ENCODE data around the gene BMPR1A. TPM values are rescaled to one million over a fixed set of nuclear protein-coding genes. Genes with fewer than 3 reads are reported as not detected.

BMPR1A gene
- total RNA-seq, 6 experiments from 2014 or later, result 9.9 to 20.4 (median 12.4) TPM

GRCh38 chr10:86757113-86757972, 924 bp downstream of the BMPR1A start:
- intact Hi-C loops (cut with DNase I), result no loop called here
- H3K9me3 ChIP-seq, result no peaks in the 10 kb centered on the region
- H3K4me3 ChIP-seq, result peak overlapping the region; percentile 59 to 89 (median 80)
- peak; percentile 4 to 21 (median 8) for ATAC-seq
- peak in 2 of 3 donors; percentile 42 to 54 for DNase-seq
- H3K4me1 ChIP-seq, result peaks cover 0 to 16% (median 7%) of the 10 kb centered on the region in 4 donors
- H3K27ac ChIP-seq, result peak overlapping the region; percentile 85 to 91 (median 89)
- WGBS (ENCODE audit: insufficient coverage, low coverage, low lambda C conversion rate, missing lambda C conversion rate), result 3% methylated on average over 37 of the region's 47 CpGs
- H3K27me3 ChIP-seq, result no peaks in the 10 kb centered on the region
- H3K36me3 ChIP-seq, result no peaks in the 10 kb centered on the region
- no peak for TF ChIP-seq POLR2A (IDR thresholded peaks at IDR 0.05)
- TF ChIP-seq CTCF (IDR thresholded peaks at IDR 0.05), result peak in 2 of 4 donors; percentile 5 to 27

GRCh38 chr10:86758189-86759072, 2.0 kb downstream of the BMPR1A start:
- no peak for ATAC-seq
- WGBS (ENCODE audit: insufficient coverage, low coverage, low lambda C conversion rate, missing lambda C conversion rate), result 52% methylated on average over 9 of the region's 9 CpGs

GRCh38 chr10:86759073-86759672, 2.8 kb downstream of the BMPR1A start:
- WGBS (ENCODE audit: insufficient coverage, low coverage, low lambda C conversion rate, missing lambda C conversion rate), result 25% methylated on average over 3 of the region's 3 CpGs
- no peak overlapping the region for H3K4me3 ChIP-seq
- H3K4me1 ChIP-seq, result peaks cover 0 to 21% (median 7%) of the 10 kb centered on the region in 4 donors
- no peaks in the 10 kb centered on the region for H3K9me3 ChIP-seq
- DNase-seq (no peak), ATAC-seq (no peak)
- TF ChIP-seq CTCF (IDR thresholded peaks at IDR 0.05) (no peak), POLR2A (IDR thresholded peaks at IDR 0.05) (no peak)
- intact Hi-C loops (cut with DNase I), result no loop called here
- no peaks in the 10 kb centered on the region for H3K36me3 ChIP-seq
- H3K27me3 ChIP-seq, result no peaks in the 10 kb centered on the region
- no peak overlapping the region for H3K27ac ChIP-seq

More at GRCh38 chr10:86758189-86759072, 2.0 kb downstream of the BMPR1A start:
- no peaks in the 10 kb centered on the region for H3K36me3 ChIP-seq
- H3K4me3 ChIP-seq, result peak overlapping the region in 1 of 3 donors; percentile 80
- no peak for DNase-seq
- H3K27me3 ChIP-seq, result no peaks in the 10 kb centered on the region
- TF ChIP-seq POLR2A (IDR thresholded peaks at IDR 0.05), result no peak
- TF ChIP-seq CTCF (IDR thresholded peaks at IDR 0.05), result no peak
- no peaks in the 10 kb centered on the region for H3K9me3 ChIP-seq
- intact Hi-C loops (cut with DNase I), result no loop called here
- peaks cover 0 to 19% (median 7%) of the 10 kb centered on the region in 4 donors for H3K4me1 ChIP-seq
- H3K27ac ChIP-seq, result peak overlapping the region in 1 of 3 donors; percentile 91

DNA sequence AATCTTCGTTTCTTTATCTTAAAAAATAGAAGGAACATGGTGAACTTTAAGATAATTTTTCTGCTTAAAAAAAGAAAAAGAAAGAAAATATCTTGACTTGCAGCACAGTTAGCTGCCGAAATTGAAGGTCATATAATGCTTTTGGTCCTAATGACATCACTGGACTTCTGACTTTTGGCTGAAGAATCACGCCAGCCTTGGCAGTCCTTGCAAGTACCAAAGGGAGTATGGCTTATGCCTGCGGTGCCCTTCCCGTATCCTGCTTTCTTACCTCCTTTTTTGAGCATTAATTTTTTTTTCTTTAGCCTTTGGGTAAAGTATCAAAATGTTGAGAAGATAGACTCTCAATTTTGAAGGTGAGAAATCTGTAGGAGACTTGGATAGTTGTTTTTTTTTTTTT, 7.0 kb downstream of the BMPR1A start:
- DNase-seq, result no peak
- TF ChIP-seq POLR2A (IDR thresholded peaks at IDR 0.05), result no peak
- intact Hi-C loops (cut with DNase I), result no loop called here
- WGBS (ENCODE audit: insufficient coverage, low coverage, low lambda C conversion rate, missing lambda C conversion rate), result 59% methylated on average over 4 of the region's 5 CpGs
- Histone ChIP-seq H3K36me3 (no peaks in the 10 kb centered on the region), H3K27ac (no peak overlapping the region), H3K9me3 (no peaks in the 10 kb centered on the region), H3K4me1 (peaks cover 0 to 10% (median 0%) of the 10 kb centered on the region in 4 donors), H3K4me3 (no peak overlapping the region), H3K27me3 (no peaks in the 10 kb centered on the region)
- peak in 1 of 4 donors; percentile 54 for ATAC-seq

All from right lobe of liver (tissue), 6 donors.